Activated CD4-positive, alpha-beta T cell treated with anti-CD3 and anti-CD28 coated beads, Interleukin-10, Interleukin-2, amounts not matched to agents 100 ng/mL and 50 ng/mL, durations not matched to agents 16 hours and 8 hours (primary cell): ENCODE results near the gene KATNAL1.

Experiments
- DNase-seq: peaks from one replicate; pipeline ENCODE4 v3.0.0-alpha.2; 2020

Gene KATNAL1

DNA sequence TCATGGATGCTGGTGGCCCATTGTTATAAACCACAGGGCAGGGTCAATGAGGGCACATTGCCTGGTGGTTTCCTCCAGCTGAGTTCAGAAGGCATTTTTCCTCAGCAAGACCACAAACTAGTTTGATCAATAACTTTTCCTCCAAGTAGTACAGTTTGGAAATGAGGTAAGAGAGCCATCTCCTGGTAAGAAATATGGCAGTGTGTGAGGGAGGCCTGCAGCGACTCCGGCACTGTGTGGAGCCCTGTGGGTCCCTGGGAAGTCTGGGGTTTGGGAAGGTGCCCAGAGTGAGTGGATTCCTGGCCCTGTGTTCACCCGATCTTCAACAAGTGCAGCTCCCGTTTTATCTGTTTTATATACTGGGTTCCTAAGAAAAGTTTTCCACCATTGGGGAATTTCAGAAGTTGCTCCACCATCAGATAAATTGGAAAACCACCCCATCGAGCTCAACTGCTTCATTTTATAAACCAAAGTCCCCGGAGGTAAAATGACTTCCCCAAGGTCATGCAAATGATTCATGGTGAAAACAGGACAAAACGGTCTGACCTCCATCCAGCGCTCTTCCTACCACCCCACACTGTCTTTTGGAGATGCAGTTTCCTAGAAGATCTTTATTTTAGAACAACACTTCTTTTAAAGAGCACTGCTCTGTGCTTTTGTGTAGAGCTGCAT lies 148.4 kb downstream of the KATNAL1 start:
- peak; percentile 66 for DNase-seq

DNA sequence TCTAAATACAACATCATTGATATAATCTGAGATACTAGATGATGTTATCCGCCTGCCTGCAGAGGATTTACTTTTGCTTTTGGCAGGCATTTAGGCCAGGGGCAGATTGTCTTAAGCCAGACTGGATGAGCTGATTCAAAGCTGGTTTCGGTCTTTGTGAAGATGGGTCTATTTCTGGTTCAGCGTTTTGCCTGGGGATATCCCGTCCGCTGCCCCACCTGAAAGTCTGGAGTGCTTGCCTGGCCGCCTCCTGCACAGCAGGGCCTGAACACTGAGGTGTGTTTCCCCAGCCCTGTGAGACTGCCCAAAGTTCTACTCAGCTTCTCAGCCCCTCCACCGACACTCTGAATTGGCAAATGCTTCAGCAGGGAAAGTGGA lies 149.7 kb downstream of the KATNAL1 start:
- DNase-seq = no peak

DNA sequence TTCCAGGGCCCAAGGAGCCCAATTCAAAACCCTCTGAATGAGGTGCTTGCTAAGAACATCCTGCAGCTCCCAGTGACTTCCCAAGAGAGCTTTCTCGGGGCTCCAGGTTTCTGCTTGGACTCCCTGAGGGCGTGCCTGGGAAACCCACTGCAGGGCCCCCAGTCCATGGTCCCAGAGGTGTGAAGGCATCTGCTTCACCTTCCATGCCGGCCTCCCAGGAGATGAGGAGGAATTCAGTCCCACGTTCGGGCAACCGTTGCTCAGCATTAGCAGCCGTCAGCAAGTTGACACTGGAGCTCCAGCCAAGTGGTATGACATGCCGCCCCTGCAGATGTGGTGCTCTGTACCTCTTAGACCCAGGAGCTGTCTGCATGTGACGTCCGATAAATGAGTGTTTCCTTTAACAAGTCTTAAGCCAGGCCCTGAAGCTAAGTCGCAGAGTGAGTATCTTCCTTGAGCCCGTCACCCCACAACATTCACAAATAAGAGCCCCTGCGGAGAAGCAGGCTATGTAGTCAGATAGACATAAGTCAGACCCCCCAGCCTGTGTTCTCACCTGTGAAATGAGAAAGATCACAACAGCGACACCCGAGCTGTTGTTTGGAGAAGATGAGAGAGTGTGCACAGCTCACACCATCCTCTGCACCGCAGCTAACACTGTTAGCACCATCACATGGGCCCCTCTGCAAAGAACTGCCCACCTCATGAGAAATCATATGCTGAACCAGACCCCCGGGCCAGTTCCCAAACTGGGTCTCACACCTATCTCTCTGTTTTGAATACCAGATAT lies 150.3 kb downstream of the KATNAL1 start:
- DNase-seq = no peak

DNA sequence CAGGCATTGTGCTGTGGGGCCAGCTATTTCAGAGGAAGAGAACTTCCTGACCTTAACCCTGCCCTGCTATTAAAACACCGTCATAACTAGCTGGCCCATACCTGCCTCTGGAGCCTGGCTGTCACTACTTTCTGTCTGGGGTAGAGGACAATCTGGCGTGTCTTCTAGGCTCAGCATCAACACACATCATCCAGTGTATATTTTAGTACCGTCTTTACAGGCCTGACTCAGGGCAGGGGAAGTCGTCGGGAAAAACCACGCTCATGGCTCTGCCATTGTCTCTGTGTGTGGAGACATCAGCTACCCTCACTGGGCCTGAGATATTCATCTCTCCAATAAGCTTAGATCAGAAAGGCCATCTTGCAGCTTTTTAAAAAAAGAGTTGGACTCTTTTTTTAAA lies 151.1 kb downstream of the KATNAL1 start:
- DNase-seq = no peak

DNA sequence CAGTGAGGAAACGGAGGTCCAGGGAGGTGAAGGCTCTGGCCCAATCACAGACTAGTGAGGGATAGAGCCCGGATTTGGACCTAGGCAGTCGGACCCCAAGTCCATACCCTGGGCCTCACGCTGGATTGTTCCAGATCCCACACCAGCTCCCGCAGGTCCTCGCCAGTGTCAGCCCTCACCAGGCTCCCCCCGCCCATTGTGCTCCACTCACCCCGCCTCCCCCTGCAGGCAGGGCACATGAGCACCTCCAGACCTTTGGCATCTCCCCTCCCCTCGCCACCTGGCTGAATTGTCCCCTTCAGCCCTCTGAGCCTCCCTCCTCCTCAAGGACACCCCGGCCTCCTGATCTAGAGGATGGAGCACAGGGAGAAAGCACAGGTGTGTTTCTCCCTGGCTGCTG lies 152.4 kb downstream of the KATNAL1 start:
- no peak for DNase-seq

DNA sequence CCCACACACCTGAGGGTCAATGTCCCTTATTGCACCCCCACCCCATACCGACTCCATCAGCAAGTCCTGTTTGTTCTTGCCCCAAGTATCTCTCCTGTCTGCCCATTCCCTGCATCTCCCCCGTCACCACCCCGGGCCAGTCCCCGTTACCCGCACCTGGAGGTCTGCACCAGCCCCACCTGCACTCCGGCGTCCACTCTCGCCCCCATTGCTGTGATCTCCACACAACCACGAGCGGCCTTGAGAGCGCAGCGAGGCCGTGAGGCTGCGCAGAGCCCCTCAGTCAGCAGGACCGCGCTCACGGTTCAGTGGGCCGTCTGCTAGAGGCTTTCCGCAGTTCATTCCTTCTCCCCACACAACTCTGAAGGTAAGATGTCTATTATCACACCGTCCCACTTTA lies 152.8 kb downstream of the KATNAL1 start:
- DNase-seq = no peak

DNA sequence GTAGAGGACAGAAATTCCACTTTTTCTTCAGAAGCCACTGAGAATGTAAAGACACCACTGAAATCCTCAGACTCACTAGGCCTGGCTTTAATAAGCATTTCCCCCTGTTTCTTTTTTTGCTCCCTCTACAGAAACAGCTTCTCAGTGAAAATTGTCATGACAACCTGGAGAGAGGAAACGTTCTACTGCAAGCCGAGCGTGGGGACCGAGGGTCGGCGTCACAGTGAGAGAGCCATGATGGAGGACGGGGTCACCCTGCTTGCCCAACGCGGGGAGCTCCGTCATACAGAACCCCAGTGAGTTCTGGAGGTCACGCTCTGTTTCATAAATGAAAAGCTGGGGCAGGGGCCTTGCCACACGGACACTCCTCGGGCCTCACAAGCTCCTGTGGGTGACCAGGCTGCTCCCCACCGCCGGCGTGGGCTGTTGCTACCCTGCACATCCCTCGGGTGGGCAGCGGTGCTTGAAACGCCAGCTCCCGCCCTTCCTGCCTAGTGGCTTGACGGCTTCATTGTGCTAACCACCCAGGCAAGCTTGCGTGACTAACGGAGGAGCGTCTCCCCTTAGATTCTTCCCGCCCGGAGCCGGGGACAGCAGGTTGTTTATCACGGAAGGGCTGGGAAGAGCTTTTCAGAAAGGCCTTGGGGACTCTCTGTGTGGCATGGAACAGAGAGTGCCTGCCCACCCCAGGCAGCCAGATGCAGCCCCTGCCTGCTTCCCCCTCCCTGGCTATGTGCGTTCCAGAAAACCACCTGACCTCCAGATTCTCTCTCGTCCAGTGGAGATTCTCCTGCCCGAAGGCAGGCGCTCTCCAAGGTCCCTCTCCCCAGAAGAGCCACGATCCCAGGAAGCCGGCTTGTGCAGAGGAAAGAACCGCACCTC lies 153.6 kb downstream of the KATNAL1 start:
- no peak for DNase-seq
